ENCODE data around the gene BMAL1.

The BMAL1 gene

GRCh38 chr11:13235895-13236294, 41.7 kb upstream of the BMAL1 start:
- Histone ChIP-seq H3K27me3 (replicated peaks; ENCODE audit: control insufficient read depth, insufficient read depth, low read length) (no peaks in the 10 kb centered on the region), H3K4me3 (replicated peaks; ENCODE audit: low read depth, low read length) (no peak overlapping the region), H3K36me3 (ENCODE audit: control insufficient read depth, insufficient read depth, low read length) (no peaks in the 10 kb centered on the region)
- no peak for TF ChIP-seq CTCF (IDR thresholded peaks at IDR 0.05; ENCODE audit: insufficient read depth, low read length, poor library complexity, severe bottlenecking)
- no peak for DNase-seq (ENCODE audit: extremely low read depth, insufficient read length)

GRCh38 chr11:13236626-13237025, 41.0 kb upstream of the BMAL1 start:
- Histone ChIP-seq H3K27me3 (replicated peaks; ENCODE audit: control insufficient read depth, insufficient read depth, low read length) (no peaks in the 10 kb centered on the region), H3K4me3 (replicated peaks; ENCODE audit: low read depth, low read length) (no peak overlapping the region), H3K36me3 (ENCODE audit: control insufficient read depth, insufficient read depth, low read length) (no peaks in the 10 kb centered on the region)
- DNase-seq (ENCODE audit: extremely low read depth, insufficient read length) = no peak
- TF ChIP-seq CTCF (IDR thresholded peaks at IDR 0.05; ENCODE audit: insufficient read depth, low read length, poor library complexity, severe bottlenecking) = no peak

- DNase-seq (ENCODE audit: extremely low read depth, insufficient read length) = no peak
These were observed 39.8 kb upstream of the BMAL1 start for GRCh38 chr11:13237761-13238160.

GRCh38 chr11:13238879-13239514, 38.6 kb upstream of the BMAL1 start:
- no peaks in the 10 kb centered on the region for H3K36me3 ChIP-seq (ENCODE audit: control insufficient read depth, insufficient read depth, low read length)
- H3K4me3 ChIP-seq (replicated peaks; ENCODE audit: low read depth, low read length) = no peak overlapping the region
- DNase-seq (ENCODE audit: extremely low read depth, insufficient read length) = no peak
- TF ChIP-seq CTCF (IDR thresholded peaks at IDR 0.05; ENCODE audit: insufficient read depth, low read length, poor library complexity, severe bottlenecking) = peak; percentile 94
- H3K27me3 ChIP-seq (replicated peaks; ENCODE audit: control insufficient read depth, insufficient read depth, low read length) = no peaks in the 10 kb centered on the region

More at GRCh38 chr11:13237761-13238160, 39.8 kb upstream of the BMAL1 start:
- H3K4me3 ChIP-seq (replicated peaks; ENCODE audit: low read depth, low read length) = no peak overlapping the region
- H3K27me3 ChIP-seq (replicated peaks; ENCODE audit: control insufficient read depth, insufficient read depth, low read length) = no peaks in the 10 kb centered on the region
- no peaks in the 10 kb centered on the region for H3K36me3 ChIP-seq (ENCODE audit: control insufficient read depth, insufficient read depth, low read length)
- TF ChIP-seq CTCF (IDR thresholded peaks at IDR 0.05; ENCODE audit: insufficient read depth, low read length, poor library complexity, severe bottlenecking) = no peak

GRCh38 chr11:13242564-13242963, 35.0 kb upstream of the BMAL1 start:
- no peak for DNase-seq (ENCODE audit: extremely low read depth, insufficient read length)
- Histone ChIP-seq H3K4me3 (replicated peaks; ENCODE audit: low read depth, low read length) (no peak overlapping the region), H3K27me3 (replicated peaks; ENCODE audit: control insufficient read depth, insufficient read depth, low read length) (no peaks in the 10 kb centered on the region; the same call in 1 of the 2 replicates), H3K36me3 (ENCODE audit: control insufficient read depth, insufficient read depth, low read length) (no peaks in the 10 kb centered on the region)
- TF ChIP-seq CTCF (IDR thresholded peaks at IDR 0.05; ENCODE audit: insufficient read depth, low read length, poor library complexity, severe bottlenecking) = no peak

All from GM06990 (cell line).